ENCODE measurements around the gene PLXND1. TPM values are rescaled to one million over a fixed set of nuclear protein-coding genes. Genes with fewer than 3 reads are reported as not detected.
A peak's percentile ranks its signal among the peaks of the same experiment; 100 is the strongest.
"Not testable (repeated sequence)": the region's sequence is repeated elsewhere in the genome, so short reads cannot be mapped to it uniquely, and the experiment has no call there.

Gene PLXND1
- total RNA-seq, 4 donors from 2014 or later: 155 to 300 (median 197) TPM

DNA sequence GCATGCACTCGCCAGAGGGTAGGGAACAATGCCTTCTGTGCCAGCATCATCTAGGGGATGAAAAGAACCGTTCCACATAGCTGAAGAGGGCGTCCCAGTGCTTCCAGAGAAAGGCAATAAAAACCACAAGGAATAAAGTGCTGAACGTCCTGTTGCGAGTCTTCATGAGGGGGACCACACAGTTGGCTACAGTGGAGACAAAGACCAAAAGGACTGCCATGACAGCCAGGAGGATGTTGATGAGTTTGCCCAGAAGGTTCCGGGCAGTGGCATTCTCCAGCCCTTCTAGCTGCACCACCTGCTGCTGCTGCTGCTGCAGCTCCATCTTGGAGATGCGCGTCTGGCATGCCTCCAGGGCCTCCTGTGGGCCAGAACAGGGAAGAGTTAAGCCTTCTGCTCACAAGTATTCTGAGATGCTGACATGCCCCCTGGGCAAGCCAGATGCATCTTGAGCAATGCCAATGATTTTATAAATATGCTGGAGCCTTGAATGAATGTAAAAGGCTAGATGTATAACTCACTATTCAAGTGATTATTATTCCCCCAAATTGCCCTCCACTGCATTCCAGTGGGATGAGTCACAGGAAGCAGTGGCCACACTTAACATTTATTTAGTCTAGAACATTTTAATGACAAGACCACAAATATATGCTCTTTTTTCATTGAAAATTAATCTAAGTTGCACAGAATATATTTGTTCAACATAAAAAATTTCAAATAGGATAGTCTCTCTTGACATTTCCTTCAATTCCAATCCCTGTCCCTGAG, 45.1 kb upstream of the PLXND1 start:
- DNase-seq (ENCODE audit: low spot score in 2 of 2): no peak
- H3K4me1 ChIP-seq: peaks cover 0 to 32% (median 5%) of the 10 kb centered on the region in 4 donors
- H3K27ac ChIP-seq: peak overlapping the region in 1 of 4 donors; percentile 23
- H3K9me3 ChIP-seq: no peaks in the 10 kb centered on the region
- TF ChIP-seq, protein P1, sequence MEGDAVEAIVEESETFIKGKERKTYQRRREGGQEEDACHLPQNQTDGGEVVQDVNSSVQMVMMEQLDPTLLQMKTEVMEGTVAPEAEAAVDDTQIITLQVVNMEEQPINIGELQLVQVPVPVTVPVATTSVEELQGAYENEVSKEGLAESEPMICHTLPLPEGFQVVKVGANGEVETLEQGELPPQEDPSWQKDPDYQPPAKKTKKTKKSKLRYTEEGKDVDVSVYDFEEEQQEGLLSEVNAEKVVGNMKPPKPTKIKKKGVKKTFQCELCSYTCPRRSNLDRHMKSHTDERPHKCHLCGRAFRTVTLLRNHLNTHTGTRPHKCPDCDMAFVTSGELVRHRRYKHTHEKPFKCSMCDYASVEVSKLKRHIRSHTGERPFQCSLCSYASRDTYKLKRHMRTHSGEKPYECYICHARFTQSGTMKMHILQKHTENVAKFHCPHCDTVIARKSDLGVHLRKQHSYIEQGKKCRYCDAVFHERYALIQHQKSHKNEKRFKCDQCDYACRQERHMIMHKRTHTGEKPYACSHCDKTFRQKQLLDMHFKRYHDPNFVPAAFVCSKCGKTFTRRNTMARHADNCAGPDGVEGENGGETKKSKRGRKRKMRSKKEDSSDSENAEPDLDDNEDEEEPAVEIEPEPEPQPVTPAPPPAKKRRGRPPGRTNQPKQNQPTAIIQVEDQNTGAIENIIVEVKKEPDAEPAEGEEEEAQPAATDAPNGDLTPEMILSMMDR (IDR thresholded peaks at IDR 0.05): peak in 1 of 5 experiments; percentile 4
- TF ChIP-seq EP300 (IDR thresholded peaks at IDR 0.05): no peak
- 47 to 49% methylated on average over 8 of the region's 8 CpGs for WGBS, 2 donors
- H3K36me3 ChIP-seq: no peaks in the 10 kb centered on the region
- H3K27me3 ChIP-seq: no peaks in the 10 kb centered on the region
- no peak overlapping the region for H3K4me3 ChIP-seq

DNA sequence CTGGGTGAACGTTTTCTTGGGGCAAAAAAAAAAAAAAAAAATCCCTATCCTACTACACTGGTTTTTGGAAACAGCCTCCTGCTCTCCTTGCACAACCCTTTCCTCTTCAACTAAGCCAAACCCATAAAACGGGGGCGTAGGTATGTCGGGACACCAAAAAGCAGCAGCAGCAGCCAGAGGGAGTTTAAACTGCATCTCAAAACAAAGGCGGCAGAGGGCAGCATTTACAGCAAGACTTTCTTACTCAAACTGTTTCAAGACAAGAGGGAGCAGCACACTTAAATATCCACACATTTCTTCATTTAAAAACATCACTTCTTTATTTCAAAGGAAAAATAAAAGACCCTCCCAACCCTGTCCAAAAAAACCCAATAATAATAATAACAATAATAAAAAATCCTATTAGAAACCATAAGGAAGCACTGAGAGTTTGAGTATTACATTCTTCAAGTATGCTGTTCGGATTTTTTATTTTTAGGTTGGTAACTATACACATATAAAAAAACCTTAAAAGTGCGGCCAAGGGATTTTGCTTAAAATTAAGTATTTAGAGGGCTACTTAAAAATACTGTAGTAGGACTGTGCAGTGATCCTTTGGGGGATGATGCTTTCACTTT, 43.9 kb upstream of the PLXND1 start:
- Histone ChIP-seq H3K4me1 (peaks cover 0 to 29% (median 5%) of the 10 kb centered on the region in 4 donors), H3K27ac (no peak overlapping the region), H3K36me3 (no peaks in the 10 kb centered on the region), H3K4me3 (no peak overlapping the region), H3K27me3 (no peaks in the 10 kb centered on the region), H3K9me3 (no peaks in the 10 kb centered on the region)
- DNase-seq (ENCODE audit: low spot score in 2 of 2): peak; percentile 60 to 90
- WGBS, 2 donors: 24% methylated on average over 7 of the region's 7 CpGs
- TF ChIP-seq EP300 (IDR thresholded peaks at IDR 0.05) (peak in 1 of 2 donors; percentile 22), POLR2A (IDR thresholded peaks at IDR 0.05) (no peak)
- TF ChIP-seq, protein P1 (IDR thresholded peaks at IDR 0.05): peak; percentile 57 to 80 (median 70)

DNA sequence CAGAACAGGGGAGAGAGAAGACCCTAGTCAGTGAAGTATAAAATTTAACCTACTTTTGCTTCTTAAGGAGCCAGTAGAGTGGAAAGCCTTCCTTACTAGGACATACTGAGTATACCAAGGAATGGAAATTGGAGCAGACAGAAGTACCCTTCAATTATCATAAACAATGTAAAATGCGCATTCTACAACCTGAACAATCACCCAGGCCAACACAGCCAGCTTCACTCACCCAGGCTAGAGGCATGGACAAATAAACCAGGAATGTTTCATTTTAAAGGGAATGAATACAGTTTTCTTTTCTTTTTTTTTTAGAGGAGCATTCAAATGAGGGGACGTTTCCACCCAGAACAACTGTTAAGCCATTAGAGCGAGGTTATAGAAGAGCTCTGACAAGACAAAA, 41.9 kb upstream of the PLXND1 start:
- no peak for DNase-seq (ENCODE audit: low spot score in 2 of 2)
- 76 to 77% methylated on average over 3 of the region's 3 CpGs for whole genome bisulfite sequencing, 2 donors
- H3K9me3 ChIP-seq: no peaks in the 10 kb centered on the region
- no peak for TF ChIP-seq POLR2A (IDR thresholded peaks at IDR 0.05)
- no peak for TF ChIP-seq EP300 (IDR thresholded peaks at IDR 0.05)
- TF ChIP-seq, protein P1 (IDR thresholded peaks at IDR 0.05): no peak
- peaks cover 0 to 29% (median 5%) of the 10 kb centered on the region in 4 donors for H3K4me1 ChIP-seq
- H3K36me3 ChIP-seq: no peaks in the 10 kb centered on the region
- no peaks in the 10 kb centered on the region for H3K27me3 ChIP-seq
- H3K27ac ChIP-seq: no peak overlapping the region
- no peak overlapping the region for H3K4me3 ChIP-seq

DNA sequence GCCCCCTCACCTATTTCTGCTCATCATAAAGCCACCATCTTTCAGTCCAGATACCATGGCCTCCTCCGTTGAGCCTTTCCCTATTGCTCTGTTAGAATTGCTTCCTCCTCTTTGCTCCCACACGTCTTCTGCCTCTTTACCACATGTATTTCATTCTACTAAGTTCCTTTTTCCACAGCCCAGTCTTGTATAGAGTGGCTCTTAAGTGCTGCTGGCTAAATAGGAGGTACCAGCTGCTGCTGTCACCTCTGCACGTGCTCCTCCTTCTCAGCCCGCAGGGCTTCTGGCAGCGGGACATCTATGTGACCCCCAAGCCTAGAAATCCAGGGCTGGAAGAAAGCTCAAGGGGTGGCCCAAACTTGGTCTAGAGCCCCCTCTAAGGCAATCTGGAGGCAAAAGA, 38.8 kb upstream of the PLXND1 start:
- 66% methylated on average over 5 of the region's 5 CpGs for WGBS, 2 donors
- no peaks in the 10 kb centered on the region for H3K9me3 ChIP-seq
- TF ChIP-seq EP300 (IDR thresholded peaks at IDR 0.05) (no peak), POLR2A (IDR thresholded peaks at IDR 0.05) (no peak)
- TF ChIP-seq, protein P1 (IDR thresholded peaks at IDR 0.05): no peak

DNA sequence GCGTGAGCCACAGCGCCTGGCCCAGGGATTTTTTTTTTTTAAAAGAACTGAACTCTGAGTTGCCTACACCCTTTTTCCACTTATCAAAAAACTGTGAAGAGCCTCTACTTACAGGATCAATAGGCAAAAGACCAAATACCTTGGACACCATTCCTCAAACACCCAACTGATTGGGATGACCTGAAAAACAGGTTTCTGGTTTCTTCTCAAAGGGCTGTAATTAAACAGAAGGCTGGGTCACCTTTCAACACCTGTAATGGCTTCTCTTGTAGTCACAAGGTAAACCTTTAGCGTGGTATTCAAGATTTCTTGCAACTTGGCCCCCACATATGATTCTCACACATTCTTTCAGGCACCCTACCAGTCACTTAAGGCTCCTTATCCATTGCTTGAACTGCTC, 38.4 kb upstream of the PLXND1 start:
- H3K36me3 ChIP-seq: no peaks in the 10 kb centered on the region
- TF ChIP-seq, protein P1 (IDR thresholded peaks at IDR 0.05): no peak
- no peak for TF ChIP-seq POLR2A (IDR thresholded peaks at IDR 0.05)
- TF ChIP-seq EP300 (IDR thresholded peaks at IDR 0.05): no peak
- H3K27me3 ChIP-seq: no peaks in the 10 kb centered on the region
- no peak overlapping the region for H3K4me3 ChIP-seq
- no peaks in the 10 kb centered on the region for H3K9me3 ChIP-seq
- WGBS, 2 donors: 97 to 100% methylated on average over 3 of the region's 3 CpGs
- no peak for DNase-seq (ENCODE audit: low spot score in 2 of 2)
- H3K4me1 ChIP-seq: peaks cover 0 to 2% (median 0%) of the 10 kb centered on the region in 4 donors
- H3K27ac ChIP-seq: no peak overlapping the region

More for the DNA sequence above, 38.8 kb upstream of the PLXND1 start:
- peaks cover 0 to 7% (median 0%) of the 10 kb centered on the region in 4 donors for H3K4me1 ChIP-seq
- no peaks in the 10 kb centered on the region for H3K36me3 ChIP-seq
- H3K27ac ChIP-seq: no peak overlapping the region
- H3K4me3 ChIP-seq: no peak overlapping the region
- no peak for DNase-seq (ENCODE audit: low spot score in 2 of 2)
- H3K27me3 ChIP-seq: no peaks in the 10 kb centered on the region

DNA sequence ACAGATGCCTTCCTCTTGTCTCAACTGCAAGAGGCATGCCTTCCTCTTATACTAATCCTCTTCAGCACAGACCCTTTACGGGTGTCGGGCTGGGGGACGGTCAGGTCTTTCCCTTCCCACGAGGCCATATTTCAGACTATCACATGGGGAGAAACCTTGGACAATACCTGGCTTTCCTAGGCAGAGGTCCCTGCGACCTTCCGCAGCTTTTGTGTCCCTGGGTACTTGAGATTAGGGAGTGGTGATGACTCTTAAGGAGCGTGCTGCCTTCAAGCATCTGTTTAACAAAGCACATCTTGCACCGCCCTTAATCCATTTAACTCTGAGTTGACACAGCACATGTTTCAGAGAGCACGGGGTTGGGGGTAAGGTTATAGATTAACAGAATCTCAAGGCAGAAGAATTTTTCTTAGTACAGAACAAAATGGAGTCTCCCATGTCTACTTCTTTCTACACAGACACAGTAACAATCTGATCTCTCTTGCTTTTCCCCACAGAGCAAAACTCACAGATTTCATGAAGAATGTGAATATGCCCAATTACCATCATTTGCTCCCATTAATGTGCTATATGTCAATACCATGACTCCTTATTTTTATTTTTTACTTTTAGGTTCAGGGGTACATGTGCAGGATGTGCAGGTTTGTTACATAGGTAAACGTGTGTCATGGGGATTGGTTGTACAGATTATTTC, 35.2 kb upstream of the PLXND1 start:
- not testable (repeated sequence) for DNase-seq (ENCODE audit: low spot score in 2 of 2); H3K27me3 ChIP-seq; H3K4me1 ChIP-seq; H3K9me3 ChIP-seq; H3K27ac ChIP-seq; H3K4me3 ChIP-seq; H3K36me3 ChIP-seq
- WGBS, 2 donors: 35 to 48% methylated on average over 10 of the region's 10 CpGs

DNA sequence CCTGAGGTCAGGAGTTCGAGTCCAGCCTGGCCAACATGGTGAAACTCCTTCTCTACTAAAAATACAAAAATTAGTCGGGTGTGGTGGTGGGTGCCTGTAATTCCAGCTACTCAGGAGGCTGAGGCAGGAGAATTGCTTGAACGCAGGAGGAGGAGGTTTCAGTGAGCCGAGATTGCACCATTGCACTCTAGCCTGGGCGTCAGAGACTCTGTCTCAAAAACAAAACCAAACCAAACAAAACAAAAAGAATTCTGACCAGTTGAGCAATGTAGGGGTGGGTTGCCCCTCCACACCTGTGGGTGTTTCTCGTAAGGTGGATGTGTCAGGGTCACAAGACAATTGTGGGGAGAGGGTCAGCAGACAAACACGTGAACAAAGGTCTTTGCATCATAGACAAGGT, 34.5 kb upstream of the PLXND1 start:
- not testable (repeated sequence) for H3K4me1 ChIP-seq; H3K9me3 ChIP-seq; H3K27ac ChIP-seq; H3K4me3 ChIP-seq; H3K27me3 ChIP-seq; H3K36me3 ChIP-seq; DNase-seq (ENCODE audit: low spot score in 2 of 2)
- 85 to 93% methylated on average over 7 of the region's 7 CpGs for WGBS, 2 donors

Data from tibial nerve (tissue), 4 donors.